Pancreas (tissue), 10 donors: Measurements from ENCODE around the gene RPP30. TPM values are rescaled to one million over a fixed set of nuclear protein-coding genes. Genes with fewer than 3 reads are reported as not detected.

Experiments
- ATAC-seq, 4 donors: fragments of 200-7000 bp; cut with Tn5 transposase; one replicate each; pipeline versions ENCODE4 v1.8.0 to v1.9.1; 2020; ENCODE audit warnings: mild to moderate bottlenecking in 4 of 4, moderate library complexity in 4 of 4
- DNase-seq, 6 donors: peaks; one replicate each; pipeline ENCODE4 v3.0.0-alpha.2; 2020
- FAIRE-seq: peaks from 2 replicates; lab custom pipeline; 2012; peaks lifted over from hg19 to GRCh38; lab: Jason Lieb, UNC
- H3K27ac ChIP-seq, 4 donors: fragments of 200-600 bp; sonication (generic); 1 replicate in 3 of 4; 2 replicates in 1 of 4; pipeline versions ENCODE4 v1.5.0 to v1.8.0; 2020
- H3K27me3 ChIP-seq, 4 donors: fragments of 200-600 bp; one replicate each; pipeline ENCODE4 v1.8.0; 2021
- H3K36me3 ChIP-seq, 3 donors: fragments of 200-600 bp; sonication (generic) in 1 of 3; one replicate each; pipeline versions ENCODE4 v1.5.0 to v1.8.0; 2020 to 2021
- H3K4me1 ChIP-seq, 3 donors: fragments of 200-600 bp; one replicate each; pipeline ENCODE4 v1.8.0; 2021
- H3K4me3 ChIP-seq, 4 donors: fragments of 200-600 bp; sonication (generic) in 2 of 4; one replicate each; pipeline versions ENCODE4 v1.5.0 to v1.8.0; 2020 to 2021
- H3K9me3 ChIP-seq, 4 donors: fragments of 200-600 bp; one replicate each; pipeline ENCODE4 v1.8.0; 2021
- WGBS, 2 donors: extraction: QIAGEN DNeasy Blood & Tissue Kit; methylation state at CpG; one replicate each; pipeline ENCODE4 v1.1.7; 2013; 5-methylcytosine and 5-hydroxymethylcytosine counted together
- intact Hi-C, 3 donors: fragments of 100-400 bp; cut with DNase I; formaldehyde crosslinking; loops; one replicate each; pipeline versions ENCODE4 v1.11.1 to v1.14.2; 2022
- polyA plus RNA-seq, 2 donors: library from polyadenylated mRNA; stranded (reverse); fragments of 200-250 nt; gene quantifications; one replicate each; pipeline ENCODE4 v1.2.3, GENCODE V29; 2013
- total RNA-seq, 6 donors: library from RNA; stranded (reverse); fragmentation: NEBNext Ultra II Directional in 4 of 6; extraction: Animal tissue kit (Norgen Biotek cat#: 25700) in 4 of 6; gene quantifications; one replicate each; pipeline versions ENCODE4 v1.2.1 to v1.2.4, GENCODE V29; 2021 to 2023
- TF ChIP-seq, protein P1 (sequence below), 4 donors: fragments of 200-600 bp; sonication (generic) in 3 of 4; IDR thresholded peaks; one replicate each; pipeline versions ENCODE4 v1.5.0 to v1.8.0; 2021; ENCODE audit warnings: antibody characterized with exemption in 4 of 4
- donor health status: healthy with polysubstance abuse.
- donor health status: DM: no; HTN: no; CAD: no; lungs with moderate emphysema.
- donor health status: DM: no; HTN: no; CAD: no.
- donor health status: control.
- donor health status: control.
- donor health status: Bipolar disorder and iron deficiency.
- donor health status: DM: yes; HTN: yes; CAD: no.
- donor health status: DM: no; HTN: no; CAD: no.
- donor health status: DM: no; HTN: no; CAD: no.
- donor health status: DM: yes; HTN: yes; CAD: no.

RPP30 gene
- total and polyA plus RNA-seq, 8 donors: 5.8 to 23.1 (median 10.2) TPM

DNA sequence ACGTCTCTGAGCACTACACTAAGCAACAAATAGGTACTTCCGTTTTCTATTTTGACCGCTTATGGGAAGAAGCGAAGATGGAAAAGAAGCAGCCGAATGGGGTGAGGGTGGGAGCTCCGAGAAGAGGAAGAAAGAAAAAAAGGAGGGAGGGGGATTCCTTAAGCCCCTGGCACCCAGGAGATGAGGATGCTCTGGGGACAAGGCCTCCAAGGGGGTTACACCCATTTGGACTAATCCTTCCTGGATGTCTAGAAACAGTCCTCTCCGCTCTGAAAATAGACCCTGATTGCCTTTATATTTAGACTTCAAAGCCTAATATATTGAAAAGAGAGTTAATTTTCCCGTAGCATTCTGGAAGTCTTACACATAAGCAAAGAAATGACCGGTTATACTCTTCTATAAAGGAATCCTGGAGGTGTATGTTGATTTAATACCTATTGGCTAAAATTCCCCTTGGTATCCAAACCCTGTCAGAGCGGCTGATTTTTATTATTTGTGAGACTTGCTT lies 13.3 kb upstream of the RPP30 start:
- H3K9me3 ChIP-seq: no peaks in the 10 kb centered on the region
- FAIRE-seq (no peak), DNase-seq (no peak), ATAC-seq (peak in 1 of 4 donors; percentile 15)
- H3K4me3 ChIP-seq: peak overlapping the region in 2 of 4 donors; percentile 57 to 67
- peaks cover 0 to 29% (median 16%) of the 10 kb centered on the region in 4 donors for H3K27me3 ChIP-seq
- intact Hi-C loops: no loop called here
- H3K27ac ChIP-seq: no peak overlapping the region
- TF ChIP-seq, protein P1, sequence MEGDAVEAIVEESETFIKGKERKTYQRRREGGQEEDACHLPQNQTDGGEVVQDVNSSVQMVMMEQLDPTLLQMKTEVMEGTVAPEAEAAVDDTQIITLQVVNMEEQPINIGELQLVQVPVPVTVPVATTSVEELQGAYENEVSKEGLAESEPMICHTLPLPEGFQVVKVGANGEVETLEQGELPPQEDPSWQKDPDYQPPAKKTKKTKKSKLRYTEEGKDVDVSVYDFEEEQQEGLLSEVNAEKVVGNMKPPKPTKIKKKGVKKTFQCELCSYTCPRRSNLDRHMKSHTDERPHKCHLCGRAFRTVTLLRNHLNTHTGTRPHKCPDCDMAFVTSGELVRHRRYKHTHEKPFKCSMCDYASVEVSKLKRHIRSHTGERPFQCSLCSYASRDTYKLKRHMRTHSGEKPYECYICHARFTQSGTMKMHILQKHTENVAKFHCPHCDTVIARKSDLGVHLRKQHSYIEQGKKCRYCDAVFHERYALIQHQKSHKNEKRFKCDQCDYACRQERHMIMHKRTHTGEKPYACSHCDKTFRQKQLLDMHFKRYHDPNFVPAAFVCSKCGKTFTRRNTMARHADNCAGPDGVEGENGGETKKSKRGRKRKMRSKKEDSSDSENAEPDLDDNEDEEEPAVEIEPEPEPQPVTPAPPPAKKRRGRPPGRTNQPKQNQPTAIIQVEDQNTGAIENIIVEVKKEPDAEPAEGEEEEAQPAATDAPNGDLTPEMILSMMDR (IDR thresholded peaks at IDR 0.05): no peak
- H3K36me3 ChIP-seq: no peaks in the 10 kb centered on the region
- 49 to 50% methylated on average over 10 of the region's 10 CpGs for WGBS, 2 donors
- no peaks in the 10 kb centered on the region for H3K4me1 ChIP-seq

DNA sequence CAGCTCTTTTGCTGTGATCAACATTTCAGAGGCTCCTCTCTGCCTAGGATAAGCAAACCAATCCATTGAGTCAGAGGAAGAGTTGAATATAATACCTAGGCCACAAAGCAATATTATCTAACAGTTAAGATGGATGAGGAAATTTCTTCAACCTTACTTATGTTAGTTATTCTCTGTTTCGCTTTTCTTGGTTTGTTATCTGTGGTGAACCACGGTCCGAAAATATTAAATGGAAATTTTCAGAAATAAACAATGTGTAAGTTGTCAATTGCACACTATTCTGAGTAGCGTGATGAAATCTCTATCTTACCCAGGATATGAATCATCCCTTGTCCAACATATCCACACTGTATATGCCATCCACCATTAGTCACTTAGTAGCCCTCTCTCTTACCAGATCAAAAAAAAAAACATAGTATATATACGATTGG lies 12.4 kb upstream of the RPP30 start:
- H3K4me1 ChIP-seq: no peaks in the 10 kb centered on the region
- ATAC-seq (no peak), FAIRE-seq (no peak), DNase-seq (no peak)
- 70 to 85% methylated on average over 5 of the region's 5 CpGs for WGBS, 2 donors
- TF ChIP-seq, protein P1 (IDR thresholded peaks at IDR 0.05): no peak
- H3K9me3 ChIP-seq: no peaks in the 10 kb centered on the region
- no peaks in the 10 kb centered on the region for H3K36me3 ChIP-seq
- no peak overlapping the region for H3K27ac ChIP-seq
- H3K27me3 ChIP-seq: peaks cover 0 to 21% (median 13%) of the 10 kb centered on the region in 4 donors
- no peak overlapping the region for H3K4me3 ChIP-seq
- intact Hi-C loops: no loop called here

DNA sequence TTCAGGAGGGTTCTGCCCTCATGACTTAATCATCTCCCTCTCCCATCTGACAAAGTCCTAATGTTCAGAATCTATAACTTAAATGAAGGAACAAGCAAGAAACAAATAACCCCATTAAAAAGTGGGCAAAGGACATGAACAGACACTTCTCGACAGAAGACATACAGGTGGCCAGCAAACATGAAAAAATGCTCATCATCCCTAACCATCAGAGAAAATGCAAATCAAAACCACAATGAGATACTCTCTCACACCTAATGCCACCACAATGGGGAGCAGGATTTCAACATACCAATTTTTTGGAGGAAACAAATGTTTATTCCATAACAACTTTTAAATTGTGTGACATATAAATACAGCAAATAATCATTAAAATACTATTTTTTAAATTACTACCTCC lies 11.0 kb upstream of the RPP30 start:
- WGBS, 2 donors: 39 to 62% methylated on average over 1 of the region's 1 CpG

DNA sequence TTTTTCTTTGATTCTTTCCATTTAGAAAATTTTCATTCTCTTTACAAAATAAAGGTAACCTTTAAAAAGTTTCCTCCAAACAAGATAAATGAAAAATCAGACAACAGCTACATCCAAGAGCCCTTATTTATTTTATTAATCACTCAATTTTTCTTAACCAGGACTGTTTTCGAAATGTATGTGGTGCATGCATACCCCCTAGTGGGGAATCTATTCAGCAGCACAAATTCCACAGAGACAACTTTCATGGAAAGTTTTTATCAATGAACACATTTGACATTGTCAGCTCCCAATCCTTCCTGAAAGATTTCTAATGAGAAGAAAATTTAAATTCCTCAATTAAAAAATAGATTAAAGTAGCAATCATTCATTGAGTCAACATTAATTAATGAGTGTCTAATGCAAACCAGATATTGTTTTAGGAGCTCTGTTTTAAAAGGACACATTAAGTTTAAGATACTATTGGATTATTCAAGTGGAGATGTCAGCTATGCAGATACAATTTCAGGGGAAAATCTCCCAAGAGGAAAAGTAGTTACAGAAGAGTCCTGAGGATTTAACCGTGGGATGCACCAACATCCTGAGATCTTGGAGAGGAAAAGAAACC lies 8.8 kb upstream of the RPP30 start:
- intact Hi-C loops: loop anchor here in 1 of 3 donors (10.0 kb wide), 1 partner anchor 108 kb away; no protein-coding TSS in a partner anchor
- DNase-seq (no peak), ATAC-seq (peak in 3 of 4 donors; percentile 46 to 63 (median 55)), FAIRE-seq (peak; percentile 70)
- H3K27ac ChIP-seq: no peak overlapping the region
- 22 to 29% methylated on average over 2 of the region's 2 CpGs for WGBS, 2 donors
- TF ChIP-seq, protein P1 (IDR thresholded peaks at IDR 0.05): peak in 3 of 4 donors; percentile 31 to 51 (median 45)
- H3K36me3 ChIP-seq: no peaks in the 10 kb centered on the region
- no peaks in the 10 kb centered on the region for H3K4me1 ChIP-seq
- H3K9me3 ChIP-seq: no peaks in the 10 kb centered on the region
- peaks cover 0 to 5% (median 0%) of the 10 kb centered on the region in 4 donors for H3K27me3 ChIP-seq
- H3K4me3 ChIP-seq: no peak overlapping the region

More for the DNA sequence above, 11.0 kb upstream of the RPP30 start:
- Histone ChIP-seq H3K4me3 (no peak overlapping the region), H3K27ac (no peak overlapping the region), H3K36me3 (no peaks in the 10 kb centered on the region), H3K4me1 (no peaks in the 10 kb centered on the region), H3K9me3 (no peaks in the 10 kb centered on the region), H3K27me3 (peaks cover 0 to 12% (median 8%) of the 10 kb centered on the region in 4 donors)
- TF ChIP-seq, protein P1 (IDR thresholded peaks at IDR 0.05): no peak
- no peak for ATAC-seq
- no peak for FAIRE-seq
- intact Hi-C loops: loop anchor here in 1 of 3 donors (10.0 kb wide), 1 partner anchor 106 kb away; no protein-coding TSS in a partner anchor
- DNase-seq: no peak

DNA sequence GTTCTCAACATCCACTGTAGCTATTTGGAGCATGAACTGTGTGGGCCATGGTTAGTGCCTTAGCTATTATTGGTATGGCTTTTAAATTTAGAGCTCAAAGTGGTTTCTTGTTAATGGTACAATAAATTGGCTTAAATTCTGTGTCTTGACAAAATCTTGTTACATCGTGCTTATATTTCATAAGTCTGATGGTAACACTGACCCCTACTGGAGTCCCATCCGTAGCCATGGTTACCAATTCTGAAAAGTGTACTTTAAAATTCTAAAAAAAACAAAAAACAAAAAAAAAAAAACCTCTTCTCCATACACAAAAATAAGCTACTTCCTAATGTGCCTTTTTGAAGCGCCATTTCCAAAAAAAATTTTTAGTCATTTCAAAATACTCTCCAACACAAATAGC lies 6.4 kb upstream of the RPP30 start:
- Histone ChIP-seq H3K36me3 (no peaks in the 10 kb centered on the region), H3K4me3 (no peak overlapping the region), H3K9me3 (no peaks in the 10 kb centered on the region), H3K4me1 (no peaks in the 10 kb centered on the region), H3K27ac (no peak overlapping the region), H3K27me3 (peaks cover 0 to 5% (median 0%) of the 10 kb centered on the region in 4 donors)
- no peak for DNase-seq
- TF ChIP-seq, protein P1 (IDR thresholded peaks at IDR 0.05): no peak
- 28% methylated on average over 3 of the region's 3 CpGs for WGBS, 2 donors
- intact Hi-C loops: loop anchor here in 1 of 3 donors (10.0 kb wide), 1 partner anchor 111 kb away; no protein-coding TSS in a partner anchor
- no peak for ATAC-seq
- FAIRE-seq: no peak
